ENCODE data around the gene THRB. TPM values are rescaled to one million over a fixed set of nuclear protein-coding genes. Genes with fewer than 3 reads are reported as not detected.
"Not testable (repeated sequence)": the region's sequence is repeated elsewhere in the genome, so short reads cannot be mapped to it uniquely, and the experiment has no call there.

THRB gene
- total RNA-seq, 3 donors from 2014 or later, result not detected

DNA sequence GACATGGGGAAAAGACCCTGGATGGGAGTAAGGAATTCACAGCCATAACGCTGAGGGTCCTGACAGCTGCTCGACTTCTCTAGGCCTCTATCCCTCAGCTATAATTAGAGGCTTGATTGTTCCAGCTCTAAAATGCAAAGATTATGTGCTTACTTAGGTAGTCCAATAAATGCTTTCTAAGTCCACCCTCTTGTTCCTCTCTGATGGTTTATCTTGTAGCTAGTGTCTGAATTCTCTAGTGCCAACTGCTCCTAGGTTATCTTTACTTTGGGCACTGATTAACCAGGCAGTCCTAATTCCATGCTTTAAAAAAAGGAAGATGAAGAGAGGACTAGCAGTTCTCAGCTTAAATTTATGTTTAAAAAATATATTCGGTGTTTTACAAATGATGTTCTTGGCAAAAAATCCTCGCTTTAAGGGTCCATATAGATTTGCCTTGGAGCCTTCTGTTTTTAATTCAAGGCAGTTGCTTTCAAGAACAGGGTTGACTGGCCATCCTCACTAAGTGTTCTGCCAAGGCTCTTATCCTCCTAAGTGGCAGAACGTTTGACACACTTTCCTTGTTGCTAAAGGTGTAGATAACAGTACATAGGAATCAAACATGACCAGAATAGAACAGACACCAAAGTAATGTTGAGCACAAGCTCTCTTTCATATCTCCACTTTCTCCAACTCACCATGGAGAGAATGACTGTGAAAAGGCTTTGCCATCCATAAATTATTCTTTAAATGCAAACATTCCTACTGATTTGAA lies 60.6 kb downstream of the THRB start:
- H3K27me3 Mint-ChIP-seq (ENCODE audit: low read depth), result no peaks in the 10 kb centered on the region
- no peaks in the 10 kb centered on the region for H3K36me3 Mint-ChIP-seq (ENCODE audit: insufficient read depth)
- H3K9me3 Mint-ChIP-seq, result peaks cover 3% of the 10 kb centered on the region
- ATAC-seq, result no peak
- H3K4me3 Mint-ChIP-seq, result no peak overlapping the region
- H3K4me1 Mint-ChIP-seq (ENCODE audit: low read depth), result no peaks in the 10 kb centered on the region
- DNase-seq, result no peak

DNA sequence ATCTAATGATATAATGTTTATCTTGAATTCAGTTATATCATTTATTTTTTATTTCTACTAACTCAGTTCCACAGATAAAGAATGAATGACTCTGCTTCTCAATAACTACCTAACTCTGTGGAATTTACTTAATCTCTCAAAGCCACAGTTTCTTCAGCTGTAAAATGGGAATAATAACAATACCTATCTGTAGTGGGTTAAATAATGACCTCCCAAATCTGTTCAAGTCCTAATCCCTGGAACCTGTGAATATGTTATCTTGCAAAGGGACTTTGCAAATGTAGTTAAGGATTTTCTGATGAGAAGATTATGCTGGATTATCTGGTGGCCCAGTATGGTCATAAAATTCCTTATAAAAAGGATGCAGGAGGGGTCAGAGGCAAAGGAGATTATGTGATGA lies 61.7 kb downstream of the THRB start:
- no peaks in the 10 kb centered on the region for H3K4me1 Mint-ChIP-seq (ENCODE audit: low read depth)
- H3K36me3 Mint-ChIP-seq (ENCODE audit: insufficient read depth), result no peaks in the 10 kb centered on the region
- H3K27me3 Mint-ChIP-seq (ENCODE audit: low read depth), result no peaks in the 10 kb centered on the region
- DNase-seq (no peak), ATAC-seq (no peak)
- peaks cover 3% of the 10 kb centered on the region for H3K9me3 Mint-ChIP-seq
- no peak overlapping the region for H3K4me3 Mint-ChIP-seq

GRCh38 chr3:24428481-24428880 lies 66.2 kb downstream of the THRB start:
- no peak for ATAC-seq
- no peaks in the 10 kb centered on the region for H3K36me3 Mint-ChIP-seq (ENCODE audit: insufficient read depth)
- no peaks in the 10 kb centered on the region for H3K4me1 Mint-ChIP-seq (ENCODE audit: low read depth)
- H3K27me3 Mint-ChIP-seq (ENCODE audit: low read depth), result no peaks in the 10 kb centered on the region
- no peak overlapping the region for H3K4me3 Mint-ChIP-seq
- DNase-seq, result no peak
- peaks cover 3% of the 10 kb centered on the region for H3K9me3 Mint-ChIP-seq

DNA sequence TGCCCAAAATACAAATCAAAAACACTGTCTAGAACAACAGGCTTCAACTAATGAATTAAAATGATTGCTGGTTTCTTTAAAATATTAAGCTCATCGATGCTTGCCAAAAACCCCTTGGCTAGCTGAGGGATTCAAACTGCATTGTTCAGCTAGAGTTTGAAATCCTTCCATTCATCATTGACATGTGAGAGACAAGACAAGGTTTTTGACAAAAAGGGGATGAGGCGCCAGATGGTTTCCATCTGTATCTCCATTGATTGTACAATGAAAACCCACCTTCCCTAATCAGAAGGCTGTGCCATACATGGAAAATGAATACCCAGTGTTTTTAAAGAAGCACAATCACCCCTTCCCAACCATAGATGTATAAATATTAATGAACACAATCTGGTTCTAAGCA lies 67.8 kb downstream of the THRB start:
- no peaks in the 10 kb centered on the region for H3K36me3 Mint-ChIP-seq (ENCODE audit: insufficient read depth)
- ATAC-seq (no peak), DNase-seq (no peak)
- no peak overlapping the region for H3K4me3 Mint-ChIP-seq
- H3K9me3 Mint-ChIP-seq, result peaks cover 3% of the 10 kb centered on the region
- no peaks in the 10 kb centered on the region for H3K4me1 Mint-ChIP-seq (ENCODE audit: low read depth)
- no peaks in the 10 kb centered on the region for H3K27me3 Mint-ChIP-seq (ENCODE audit: low read depth)

GRCh38 chr3:24420829-24421228 lies 73.8 kb downstream of the THRB start:
- not testable (repeated sequence) for H3K27me3 Mint-ChIP-seq (ENCODE audit: low read depth); DNase-seq; H3K36me3 Mint-ChIP-seq (ENCODE audit: insufficient read depth); H3K4me1 Mint-ChIP-seq (ENCODE audit: low read depth); ATAC-seq; H3K9me3 Mint-ChIP-seq; H3K4me3 Mint-ChIP-seq

DNA sequence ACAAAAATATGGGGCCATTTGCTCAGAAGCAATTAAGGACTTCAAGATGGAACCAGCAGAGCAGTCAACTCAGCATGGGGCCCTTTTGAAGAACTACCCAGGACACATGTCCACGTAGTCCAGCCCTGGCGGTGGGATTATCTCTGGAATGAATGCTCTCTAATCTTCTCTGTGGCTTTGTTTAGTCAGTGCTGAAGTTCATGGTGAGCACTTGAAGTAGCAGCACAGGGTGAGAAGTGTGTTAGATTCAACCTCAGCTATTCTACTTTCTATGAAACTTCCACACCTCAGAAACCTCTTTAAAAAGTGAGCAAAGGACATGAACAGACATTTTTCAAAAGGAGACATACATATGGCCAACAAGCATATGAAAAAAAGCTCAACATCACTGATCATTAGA lies 74.4 kb downstream of the THRB start:
- Mint-ChIP-seq H3K36me3 (ENCODE audit: insufficient read depth) (no peaks in the 10 kb centered on the region), H3K9me3 (no peaks in the 10 kb centered on the region), H3K27me3 (ENCODE audit: low read depth) (no peaks in the 10 kb centered on the region), H3K4me1 (ENCODE audit: low read depth) (no peaks in the 10 kb centered on the region), H3K4me3 (no peak overlapping the region)
- DNase-seq (no peak), ATAC-seq (no peak)

DNA sequence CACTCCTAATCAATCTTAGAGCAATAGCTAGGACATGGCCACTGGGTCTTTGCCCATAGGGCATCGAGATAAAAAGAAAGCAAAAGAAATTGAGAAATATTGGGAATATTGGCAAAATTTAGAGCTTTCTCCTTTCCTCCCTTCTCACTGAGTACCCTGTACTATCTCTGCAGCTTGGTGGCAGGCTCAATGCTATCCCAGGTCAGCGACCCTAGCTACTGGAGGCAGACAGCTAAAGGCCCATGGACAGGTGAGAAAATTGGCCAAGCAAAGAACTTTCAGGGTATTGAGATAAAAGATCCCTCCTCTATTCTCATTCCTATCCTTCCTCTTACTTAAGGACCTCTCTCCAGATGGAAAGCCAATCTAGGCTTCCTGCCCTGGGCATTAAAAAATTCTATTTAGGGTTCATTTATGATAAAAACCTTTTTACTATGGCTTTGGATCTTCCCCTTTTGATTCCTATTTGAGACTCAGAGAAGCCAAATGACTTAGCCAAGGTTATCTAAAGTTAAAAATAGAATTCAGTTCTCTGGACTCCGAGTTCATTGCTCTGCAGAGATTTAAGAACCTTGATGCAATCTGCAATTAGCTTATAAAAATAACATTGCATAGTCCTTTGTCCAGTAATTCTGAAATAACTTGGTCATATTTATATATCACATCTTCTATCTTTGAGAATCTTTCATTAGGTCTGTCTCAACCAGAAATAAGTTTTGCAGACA lies 75.4 kb downstream of the THRB start:
- Mint-ChIP-seq H3K4me3 (no peak overlapping the region), H3K4me1 (ENCODE audit: low read depth) (no peaks in the 10 kb centered on the region), H3K36me3 (ENCODE audit: insufficient read depth) (no peaks in the 10 kb centered on the region), H3K27me3 (ENCODE audit: low read depth) (no peaks in the 10 kb centered on the region), H3K9me3 (peaks cover 1% of the 10 kb centered on the region)
- DNase-seq, result no peak
- ATAC-seq, result no peak

GRCh38 chr3:24417730-24418129 lies 76.9 kb downstream of the THRB start:
- no peak overlapping the region for H3K4me3 Mint-ChIP-seq
- no peaks in the 10 kb centered on the region for H3K27me3 Mint-ChIP-seq (ENCODE audit: low read depth)
- ATAC-seq (no peak), DNase-seq (no peak)
- H3K36me3 Mint-ChIP-seq (ENCODE audit: insufficient read depth), result no peaks in the 10 kb centered on the region
- peaks cover 3% of the 10 kb centered on the region for H3K9me3 Mint-ChIP-seq
- no peaks in the 10 kb centered on the region for H3K4me1 Mint-ChIP-seq (ENCODE audit: low read depth)

GRCh38 chr3:24416224-24416623 lies 78.4 kb downstream of the THRB start:
- no peaks in the 10 kb centered on the region for H3K36me3 Mint-ChIP-seq (ENCODE audit: insufficient read depth)
- H3K27me3 Mint-ChIP-seq (ENCODE audit: low read depth), result no peaks in the 10 kb centered on the region
- H3K9me3 Mint-ChIP-seq, result peaks cover 3% of the 10 kb centered on the region
- H3K4me1 Mint-ChIP-seq (ENCODE audit: low read depth), result no peaks in the 10 kb centered on the region
- ATAC-seq, result no peak
- DNase-seq, result no peak
- no peak overlapping the region for H3K4me3 Mint-ChIP-seq

DNA sequence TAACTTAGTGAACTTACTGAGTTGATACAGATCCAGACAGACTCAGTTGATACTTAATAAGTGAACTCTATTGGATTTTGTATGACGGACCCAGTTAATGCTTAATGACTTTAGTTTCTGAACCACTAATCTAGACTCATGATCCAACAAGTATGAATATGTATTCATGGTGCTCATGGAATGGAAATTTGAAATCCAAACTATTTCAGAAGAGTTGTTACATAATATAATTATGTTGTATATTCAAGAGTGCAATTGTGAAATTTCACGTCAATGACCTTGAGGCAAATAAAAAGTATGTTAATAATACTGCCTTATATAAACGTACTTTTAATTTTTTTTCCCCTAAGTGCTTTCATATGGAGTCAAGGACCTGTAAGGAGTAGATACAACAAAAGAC lies 78.8 kb downstream of the THRB start:
- Mint-ChIP-seq H3K4me1 (ENCODE audit: low read depth) (no peaks in the 10 kb centered on the region), H3K4me3 (no peak overlapping the region), H3K36me3 (ENCODE audit: insufficient read depth) (no peaks in the 10 kb centered on the region), H3K9me3 (peaks cover 3% of the 10 kb centered on the region), H3K27me3 (ENCODE audit: low read depth) (no peaks in the 10 kb centered on the region)
- ATAC-seq, result no peak
- DNase-seq, result no peak

GRCh38 chr3:24413662-24414061 lies 81.0 kb downstream of the THRB start:
- H3K36me3 Mint-ChIP-seq (ENCODE audit: insufficient read depth); H3K27me3 Mint-ChIP-seq (ENCODE audit: low read depth); DNase-seq; H3K4me3 Mint-ChIP-seq; H3K9me3 Mint-ChIP-seq; H3K4me1 Mint-ChIP-seq (ENCODE audit: low read depth); ATAC-seq: not testable (repeated sequence)

DNA sequence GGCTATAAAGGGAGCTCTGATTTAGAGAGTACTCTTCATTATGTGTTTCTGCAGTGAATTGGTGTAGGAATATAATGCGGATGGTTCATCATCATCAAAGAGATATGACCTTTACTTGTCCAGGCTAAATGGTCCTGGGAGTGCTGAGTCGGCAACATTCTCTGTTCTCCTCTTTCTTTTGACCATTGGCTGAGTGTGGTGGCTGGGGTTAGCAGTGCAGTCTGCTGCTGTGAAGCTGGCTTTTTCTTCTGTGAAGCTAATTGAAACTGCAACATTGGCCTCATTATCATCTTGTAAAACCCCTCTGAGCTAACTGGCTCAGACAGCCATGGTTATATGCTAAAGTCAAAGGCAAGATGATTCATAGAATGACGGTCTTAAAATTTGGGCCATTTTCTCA lies 83.8 kb downstream of the THRB start:
- no peak for ATAC-seq
- Mint-ChIP-seq H3K4me1 (ENCODE audit: low read depth) (no peaks in the 10 kb centered on the region), H3K4me3 (no peak overlapping the region), H3K27me3 (ENCODE audit: low read depth) (no peaks in the 10 kb centered on the region), H3K9me3 (peaks cover 3% of the 10 kb centered on the region), H3K36me3 (ENCODE audit: insufficient read depth) (no peaks in the 10 kb centered on the region)
- no peak for DNase-seq

DNA sequence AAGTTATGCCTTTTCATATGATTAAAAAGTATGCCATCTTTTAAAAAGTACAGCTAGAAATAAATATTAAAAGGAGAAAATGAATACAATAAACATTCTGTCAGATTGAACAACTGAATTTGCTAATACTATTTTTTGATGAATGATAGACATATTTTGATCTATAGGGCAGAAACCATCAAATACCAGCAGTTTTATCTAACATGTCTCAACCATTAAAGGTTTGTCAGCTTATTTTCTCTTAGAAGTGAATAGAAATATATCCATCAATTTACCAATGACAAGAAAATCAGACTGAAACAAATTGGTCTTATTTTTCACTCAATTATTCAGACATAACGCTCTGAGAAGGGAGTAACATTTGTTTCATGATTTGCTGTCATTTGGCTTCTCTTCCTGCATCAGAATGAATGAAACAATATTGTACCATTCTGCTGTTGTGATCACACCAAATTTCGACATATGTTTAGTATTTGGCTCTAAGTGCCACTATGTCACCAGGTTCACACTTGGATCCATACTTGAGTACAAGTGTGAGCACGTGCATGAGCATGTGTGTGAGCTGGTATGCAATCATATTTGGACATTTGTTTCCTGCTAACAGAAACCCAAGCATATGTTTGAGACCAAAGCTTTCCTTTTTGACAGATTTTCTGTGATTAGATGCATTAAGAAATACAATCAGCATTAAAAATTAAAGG lies 86.5 kb downstream of the THRB start:
- Mint-ChIP-seq H3K36me3 (ENCODE audit: insufficient read depth) (no peaks in the 10 kb centered on the region), H3K27me3 (ENCODE audit: low read depth) (no peaks in the 10 kb centered on the region), H3K4me3 (no peak overlapping the region), H3K4me1 (ENCODE audit: low read depth) (no peaks in the 10 kb centered on the region), H3K9me3 (no peaks in the 10 kb centered on the region)
- DNase-seq (no peak), ATAC-seq (no peak)

DNA sequence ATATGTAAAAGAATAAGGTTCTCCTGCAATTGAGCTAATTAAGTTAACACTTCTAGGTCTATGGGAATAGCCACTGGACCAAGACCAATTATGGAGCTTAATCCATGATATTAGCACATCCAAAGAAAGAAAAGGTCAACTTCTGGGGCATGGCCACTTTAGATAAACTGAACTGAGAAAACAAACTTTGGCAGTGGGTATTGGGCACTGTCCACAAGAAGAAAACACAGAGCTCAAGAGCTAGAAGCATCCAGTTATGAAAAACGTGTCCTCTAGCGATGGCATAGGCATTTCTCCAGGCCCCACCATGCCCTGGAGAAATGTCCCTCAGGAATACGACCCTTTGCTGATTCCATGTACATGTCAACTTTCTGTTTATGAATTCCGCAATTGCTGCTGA lies 87.8 kb downstream of the THRB start:
- H3K36me3 Mint-ChIP-seq (ENCODE audit: insufficient read depth), result no peaks in the 10 kb centered on the region
- H3K27me3 Mint-ChIP-seq (ENCODE audit: low read depth), result no peaks in the 10 kb centered on the region
- H3K9me3 Mint-ChIP-seq, result no peaks in the 10 kb centered on the region
- DNase-seq (no peak), ATAC-seq (no peak)
- H3K4me1 Mint-ChIP-seq (ENCODE audit: low read depth), result no peaks in the 10 kb centered on the region
- H3K4me3 Mint-ChIP-seq, result no peak overlapping the region

DNA sequence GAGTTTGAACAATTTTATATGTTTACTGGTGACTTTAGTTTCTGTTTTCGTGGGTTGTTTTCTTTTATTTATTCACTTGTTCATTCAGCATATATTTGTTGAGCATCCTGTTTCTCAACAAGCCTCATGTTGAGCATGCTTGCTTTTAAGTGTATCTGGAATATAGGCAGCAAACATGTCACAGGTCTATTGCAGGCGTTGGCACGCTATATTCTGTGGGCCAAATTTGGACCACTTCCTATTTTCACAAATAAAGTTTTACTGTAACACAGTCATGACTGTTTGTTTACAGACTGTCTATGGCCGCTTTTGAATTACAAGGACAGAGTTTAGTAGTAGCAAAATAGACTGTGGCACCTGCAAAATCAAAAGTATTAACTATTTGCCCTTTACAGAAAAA lies 89.6 kb downstream of the THRB start:
- Mint-ChIP-seq H3K9me3 (no peaks in the 10 kb centered on the region), H3K36me3 (ENCODE audit: insufficient read depth) (no peaks in the 10 kb centered on the region)

More for the DNA sequence above, 89.6 kb downstream of the THRB start:
- Mint-ChIP-seq H3K4me3 (no peak overlapping the region), H3K27me3 (ENCODE audit: low read depth) (no peaks in the 10 kb centered on the region), H3K4me1 (ENCODE audit: low read depth) (no peaks in the 10 kb centered on the region)
- no peak for ATAC-seq
- DNase-seq, result no peak

Measured in activated T-cell treated with anti-CD3 and anti-CD28 coated beads, Interleukin-2, amount 50 U/mL, for 4 hours (primary cell).